NB4 (cell line): Measurements from ENCODE around the gene SKP1.

Source experiments
- CTCF ChIP-seq: IDR thresholded peaks from one replicate; pipeline ENCODE4 v1.5.1; 2012; ENCODE audit warnings: low read depth, low read length
- MYC ChIP-seq: IDR thresholded peaks from 2 replicates; pipeline ENCODE4 v1.6.1; 2011; ENCODE audit warnings: low read depth, low read length
- POLR2A ChIP-seq: IDR thresholded peaks from 2 replicates; pipeline ENCODE4 v1.6.1; 2011; ENCODE audit warnings: mild to moderate bottlenecking; ENCODE audit not compliant: insufficient read length; ENCODE audit errors: extremely low read depth

- TF ChIP-seq CTCF (no peak), POLR2A (no peak), MYC (no peak)
Observed at GRCh38 chr5:134116789-134117761, 59.7 kb downstream of the SKP1 start.
